HepG2 (cell line): ENCODE results near the gene UBE2L6. TPM values are rescaled to one million over a fixed set of nuclear protein-coding genes. Genes with fewer than 3 reads are reported as not detected.

ENCODE experiments used
- CREB3 ChIP-seq: sonication (generic); formaldehyde crosslinking; IDR thresholded peaks from 2 replicates; pipeline ENCODE4 v1.5.0; 2020; ENCODE audit warnings: missing genetic modification reagents
- GLMP ChIP-seq: sonication (generic); formaldehyde crosslinking; IDR thresholded peaks from 2 replicates; pipeline ENCODE4 v1.9.0; 2021; ENCODE audit warnings: missing genetic modification reagents, mild to moderate bottlenecking, borderline replicate concordance
- HINFP ChIP-seq: sonication (generic); formaldehyde crosslinking; IDR thresholded peaks from 2 replicates; pipeline ENCODE4 v1.4.0; 2020; ENCODE audit warnings: low read depth, mild to moderate bottlenecking, missing genetic modification reagents
- KIAA2018 ChIP-seq: sonication (generic); formaldehyde crosslinking; IDR thresholded peaks from 2 replicates; pipeline ENCODE4 v1.5.0; 2020; ENCODE audit warnings: mild to moderate bottlenecking, missing genetic modification reagents, borderline replicate concordance
- KLF11 ChIP-seq: IDR thresholded peaks from 2 replicates; pipeline ENCODE4 v1.6.1; 2016; ENCODE audit warnings: missing compliant biosample characterization
- MIER2 ChIP-seq: IDR thresholded peaks from 2 replicates; pipeline ENCODE4 v1.6.1; 2016; ENCODE audit warnings: missing biosample characterization, missing genetic modification reagents
- RARA ChIP-seq: IDR thresholded peaks from 2 replicates; pipeline ENCODE4 v1.6.1; 2016; ENCODE audit warnings: missing genetic modification reagents, missing compliant biosample characterization
- SPEN ChIP-seq: sonication (generic); formaldehyde crosslinking; IDR thresholded peaks from 2 replicates; pipeline ENCODE4 v1.5.1; 2020; ENCODE audit warnings: low read depth, mild to moderate bottlenecking, missing genetic modification reagents
- ZNF205 ChIP-seq: IDR thresholded peaks from 2 replicates; pipeline ENCODE4 v1.6.1; 2018; ENCODE audit warnings: missing biosample characterization, missing genetic modification reagents
- ZNF331 ChIP-seq: sonication (generic); formaldehyde crosslinking; IDR thresholded peaks from 2 replicates; pipeline ENCODE4 v1.4.0; 2020; ENCODE audit warnings: missing genetic modification reagents
- ZNF503 ChIP-seq: sonication (generic); formaldehyde crosslinking; IDR thresholded peaks from 2 replicates; pipeline ENCODE4 v1.4.0; 2020; ENCODE audit warnings: missing genetic modification reagents
- ZNF570 ChIP-seq: sonication (generic); formaldehyde crosslinking; IDR thresholded peaks from 2 replicates; pipeline ENCODE4 v1.4.0; 2020; ENCODE audit warnings: mild to moderate bottlenecking, missing genetic modification reagents, borderline replicate concordance
- ZNF580 ChIP-seq: IDR thresholded peaks from 2 replicates; pipeline ENCODE4 v1.6.1; 2016; ENCODE audit warnings: low read depth, borderline replicate concordance
- ZZZ3 ChIP-seq: sonication (generic); formaldehyde crosslinking; IDR thresholded peaks from 2 replicates; pipeline ENCODE4 v1.4.0; 2020; ENCODE audit warnings: missing genetic modification reagents, mild to moderate bottlenecking, borderline replicate concordance
- polyA plus RNA-seq, 8 experiments: library from polyadenylated mRNA; depleted of rRNA in 3 of 8; stranded (reverse) in 7 of 8; unstranded in 1 of 8; fragments of >200 nt; fragmentation: Illumina TruSeq in 4 of 8; extraction: Trizol in 4 of 8; gene quantifications; 2 replicates each; pipeline versions ENCODE4 v1.2.1 to v1.2.3, GENCODE V29; 2011 to 2016; ENCODE audit warnings: low read depth in 4 of 8, missing spikeins in 1 of 8, mixed read lengths in 1 of 8; ENCODE audit not compliant: insufficient read depth in 1 of 8
- total RNA-seq, 5 experiments: library from RNA; depleted of rRNA; stranded (reverse); fragments of >200 nt; fragmentation: Illumina TruSeq; extraction: Trizol; gene quantifications; 2 replicates each; pipeline ENCODE4 v1.2.3, GENCODE V29; 2016; ENCODE audit warnings: low read depth in 1 of 5

UBE2L6 gene
- total and polyA plus RNA-seq, 2 of the 13 experiments (the other 11 are each of a cell fraction or from before 2014, with no cell fraction given) = 30.3 to 30.4 TPM

- TF ChIP-seq CREB3 (CRISPR knock-in tag) (no peak), RARA (CRISPR knock-in tag) (peak; percentile 87), KIAA2018 (CRISPR knock-in tag) (no peak), HINFP (CRISPR knock-in tag) (0 out of 2 replicates have a peak, but pooled peaks have one; percentile 18), ZNF205 (CRISPR knock-in tag) (no peak), GLMP (CRISPR knock-in tag) (no peak), MIER2 (CRISPR knock-in tag) (no peak), ZZZ3 (CRISPR knock-in tag) (no peak), ZNF570 (CRISPR knock-in tag) (no peak), ZNF331 (0 out of 2 replicates have a peak, but pooled peaks have one; percentile 31), KLF11 (CRISPR knock-in tag) (no peak), ZNF580 (CRISPR knock-in tag) (peak; percentile 58; the same call in 1 of the 2 replicates), ZNF503 (CRISPR knock-in tag) (peak; percentile 46; the same call in 1 of the 2 replicates), SPEN (CRISPR knock-in tag) (peak; percentile 68; the same call in 1 of the 2 replicates)
Measured at GRCh38 chr11:57502870-57503269, 64.6 kb downstream of the UBE2L6 start (continued).
